ENCODE data around the gene ADAMTS4. TPM values are rescaled to one million over a fixed set of nuclear protein-coding genes. Genes with fewer than 3 reads are reported as not detected.
A peak's percentile ranks its signal among the peaks of the same experiment; 100 is the strongest.

Gene ADAMTS4
- total RNA-seq, 4 donors from 2014 or later = 2.5 to 126 (median 12.0) TPM

GRCh38 chr1:161164901-161165610 is 33.8 kb downstream of the ADAMTS4 start:
- Histone ChIP-seq H3K27ac (replicated peaks in 1 of 4) (peak overlapping the region; percentile 86 to 91 (median 88)), H3K9me3 (no peaks in the 10 kb centered on the region), H3K36me3 (peaks cover 0 to 66% (median 49%) of the 10 kb centered on the region in 4 donors), H3K4me1 (peaks cover 38 to 60% (median 51%) of the 10 kb centered on the region in 4 donors), H3K27me3 (peaks cover 0 to 3% (median 0%) of the 10 kb centered on the region in 4 donors), H3K4me3 (peak overlapping the region; percentile 67 to 83 (median 73))
- peak; percentile 34 for DNase-seq (ENCODE audit: extremely low spot score)
- intact Hi-C loops (cut with DNase I) = no loop called here
- 54% methylated on average over 11 of the region's 14 CpGs for WGBS
- TF ChIP-seq POLR2A (IDR thresholded peaks at IDR 0.05; ENCODE audit: low read depth) (no peak), EP300 (IDR thresholded peaks at IDR 0.05) (no peak), POLR2AphosphoS5 (IDR thresholded peaks at IDR 0.05) (no peak), CTCF (IDR thresholded peaks at IDR 0.05) (no peak)

GRCh38 chr1:161163793-161164192 is 35.1 kb downstream of the ADAMTS4 start:
- H3K27ac ChIP-seq (replicated peaks in 1 of 4) = no peak overlapping the region
- peaks cover 42 to 66% (median 58%) of the 10 kb centered on the region in 4 donors for H3K4me1 ChIP-seq
- H3K4me3 ChIP-seq = no peak overlapping the region
- H3K36me3 ChIP-seq = peaks cover 0 to 53% (median 36%) of the 10 kb centered on the region in 4 donors
- no peak for DNase-seq (ENCODE audit: extremely low spot score)
- WGBS = 94% methylated on average over 5 of the region's 5 CpGs
- no peaks in the 10 kb centered on the region for H3K9me3 ChIP-seq
- no peak for TF ChIP-seq POLR2A (IDR thresholded peaks at IDR 0.05; ENCODE audit: low read depth)
- TF ChIP-seq CTCF (IDR thresholded peaks at IDR 0.05) = no peak
- no peak for TF ChIP-seq EP300 (IDR thresholded peaks at IDR 0.05)
- no peak for TF ChIP-seq POLR2AphosphoS5 (IDR thresholded peaks at IDR 0.05)
- intact Hi-C loops (cut with DNase I) = no loop called here
- peaks cover 0 to 3% (median 0%) of the 10 kb centered on the region in 4 donors for H3K27me3 ChIP-seq

- peak; percentile 83 for DNase-seq (ENCODE audit: extremely low spot score)
- Histone ChIP-seq H3K4me3 (no peak overlapping the region), H3K4me1 (peaks cover 44 to 65% (median 58%) of the 10 kb centered on the region in 4 donors), H3K36me3 (peaks cover under 1 to 54% (median 37%) of the 10 kb centered on the region in 4 donors), H3K27ac (replicated peaks in 1 of 4) (no peak overlapping the region), H3K9me3 (no peaks in the 10 kb centered on the region), H3K27me3 (peaks cover 0 to 3% (median 0%) of the 10 kb centered on the region in 4 donors)
- TF ChIP-seq POLR2A (IDR thresholded peaks at IDR 0.05; ENCODE audit: low read depth) (no peak), CTCF (IDR thresholded peaks at IDR 0.05) (no peak), POLR2AphosphoS5 (IDR thresholded peaks at IDR 0.05) (no peak), EP300 (IDR thresholded peaks at IDR 0.05) (no peak)
- intact Hi-C loops (cut with DNase I) = no loop called here
- 90% methylated on average over 10 of the region's 10 CpGs for WGBS
Observed at GRCh38 chr1:161162806-161163205, 36.0 kb downstream of the ADAMTS4 start.

- H3K9me3 ChIP-seq = no peaks in the 10 kb centered on the region
- H3K27me3 ChIP-seq = peaks cover 0 to 3% (median 0%) of the 10 kb centered on the region in 4 donors
- peak; percentile 55 for DNase-seq (ENCODE audit: extremely low spot score)
- H3K4me3 ChIP-seq = no peak overlapping the region
- 87% methylated on average over 7 of the region's 7 CpGs for WGBS
- no peak overlapping the region for H3K27ac ChIP-seq (replicated peaks in 1 of 4)
- peaks cover 5 to 61% (median 42%) of the 10 kb centered on the region in 4 donors for H3K36me3 ChIP-seq
- no peak for TF ChIP-seq CTCF (IDR thresholded peaks at IDR 0.05)
- no peak for TF ChIP-seq POLR2AphosphoS5 (IDR thresholded peaks at IDR 0.05)
- no peak for TF ChIP-seq EP300 (IDR thresholded peaks at IDR 0.05)
- H3K4me1 ChIP-seq = peaks cover 37 to 57% (median 51%) of the 10 kb centered on the region in 4 donors
- intact Hi-C loops (cut with DNase I) = no loop called here
Observed at GRCh38 chr1:161162052-161162451, 36.8 kb downstream of the ADAMTS4 start.
